ENCODE measurements around the gene MAST4. TPM values are rescaled to one million over a fixed set of nuclear protein-coding genes. Genes with fewer than 3 reads are reported as not detected.

The MAST4 gene
- total RNA-seq, 1 donor from 2014 or later: 0.99 TPM

DNA sequence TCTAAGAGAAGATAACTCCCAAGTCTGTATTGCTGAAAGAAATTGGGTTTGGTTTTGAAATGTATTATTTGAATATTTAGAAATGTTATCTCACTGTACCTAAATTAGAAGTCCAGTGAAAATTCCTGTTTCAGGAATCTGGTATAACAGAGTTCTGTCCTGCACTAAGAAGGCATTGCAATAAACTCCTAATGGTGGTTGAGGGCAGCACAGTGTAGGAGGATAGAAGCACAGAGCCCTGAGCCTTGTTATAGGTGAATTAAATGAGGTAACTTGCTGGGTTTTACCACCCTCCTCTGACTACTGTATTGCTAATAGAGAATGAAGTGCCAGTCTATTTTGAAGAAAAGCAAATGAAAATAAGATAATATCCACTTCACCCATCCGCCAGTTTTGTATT lies 457.0 kb downstream of the MAST4 start:
- no peak overlapping the region for H2AFZ ChIP-seq (replicated peaks)
- no peaks in the 10 kb centered on the region for H3K9me3 ChIP-seq (ENCODE audit: low read depth)
- H3F3A ChIP-seq (ENCODE audit: low read depth): no peaks in the 10 kb centered on the region
- H3K27ac ChIP-seq: no peak overlapping the region
- H3K79me2 ChIP-seq (ENCODE audit: low read depth): no peaks in the 10 kb centered on the region
- H3K4me1 ChIP-seq: no peaks in the 10 kb centered on the region
- Mint-ChIP-seq H3K27ac (no peak overlapping the region), H3K4me1 (no peaks in the 10 kb centered on the region), H3K27me3 (ENCODE audit: insufficient read depth, low read depth) (no peaks in the 10 kb centered on the region), H3K36me3 (peaks cover 4% of the 10 kb centered on the region), H3K4me3 (no peak overlapping the region), H3K9me3 (no peaks in the 10 kb centered on the region)
- H3K27me3 ChIP-seq: no peaks in the 10 kb centered on the region
- H4K20me1 ChIP-seq (ENCODE audit: low read depth): no peaks in the 10 kb centered on the region
- H3K36me3 ChIP-seq: no peaks in the 10 kb centered on the region
- no peak overlapping the region for H3K9ac ChIP-seq
- H3K4me3 ChIP-seq: no peak overlapping the region
- H3K4me2 ChIP-seq: no peak overlapping the region
- peak; percentile 13 for DNase-seq (ENCODE audit: low spot score)
- TF ChIP-seq EZH2phosphoT487 (IDR thresholded peaks at IDR 0.05): no peak
- TF ChIP-seq, protein P1, sequence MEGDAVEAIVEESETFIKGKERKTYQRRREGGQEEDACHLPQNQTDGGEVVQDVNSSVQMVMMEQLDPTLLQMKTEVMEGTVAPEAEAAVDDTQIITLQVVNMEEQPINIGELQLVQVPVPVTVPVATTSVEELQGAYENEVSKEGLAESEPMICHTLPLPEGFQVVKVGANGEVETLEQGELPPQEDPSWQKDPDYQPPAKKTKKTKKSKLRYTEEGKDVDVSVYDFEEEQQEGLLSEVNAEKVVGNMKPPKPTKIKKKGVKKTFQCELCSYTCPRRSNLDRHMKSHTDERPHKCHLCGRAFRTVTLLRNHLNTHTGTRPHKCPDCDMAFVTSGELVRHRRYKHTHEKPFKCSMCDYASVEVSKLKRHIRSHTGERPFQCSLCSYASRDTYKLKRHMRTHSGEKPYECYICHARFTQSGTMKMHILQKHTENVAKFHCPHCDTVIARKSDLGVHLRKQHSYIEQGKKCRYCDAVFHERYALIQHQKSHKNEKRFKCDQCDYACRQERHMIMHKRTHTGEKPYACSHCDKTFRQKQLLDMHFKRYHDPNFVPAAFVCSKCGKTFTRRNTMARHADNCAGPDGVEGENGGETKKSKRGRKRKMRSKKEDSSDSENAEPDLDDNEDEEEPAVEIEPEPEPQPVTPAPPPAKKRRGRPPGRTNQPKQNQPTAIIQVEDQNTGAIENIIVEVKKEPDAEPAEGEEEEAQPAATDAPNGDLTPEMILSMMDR (IDR thresholded peaks at IDR 0.05): peak; percentile 8

DNA sequence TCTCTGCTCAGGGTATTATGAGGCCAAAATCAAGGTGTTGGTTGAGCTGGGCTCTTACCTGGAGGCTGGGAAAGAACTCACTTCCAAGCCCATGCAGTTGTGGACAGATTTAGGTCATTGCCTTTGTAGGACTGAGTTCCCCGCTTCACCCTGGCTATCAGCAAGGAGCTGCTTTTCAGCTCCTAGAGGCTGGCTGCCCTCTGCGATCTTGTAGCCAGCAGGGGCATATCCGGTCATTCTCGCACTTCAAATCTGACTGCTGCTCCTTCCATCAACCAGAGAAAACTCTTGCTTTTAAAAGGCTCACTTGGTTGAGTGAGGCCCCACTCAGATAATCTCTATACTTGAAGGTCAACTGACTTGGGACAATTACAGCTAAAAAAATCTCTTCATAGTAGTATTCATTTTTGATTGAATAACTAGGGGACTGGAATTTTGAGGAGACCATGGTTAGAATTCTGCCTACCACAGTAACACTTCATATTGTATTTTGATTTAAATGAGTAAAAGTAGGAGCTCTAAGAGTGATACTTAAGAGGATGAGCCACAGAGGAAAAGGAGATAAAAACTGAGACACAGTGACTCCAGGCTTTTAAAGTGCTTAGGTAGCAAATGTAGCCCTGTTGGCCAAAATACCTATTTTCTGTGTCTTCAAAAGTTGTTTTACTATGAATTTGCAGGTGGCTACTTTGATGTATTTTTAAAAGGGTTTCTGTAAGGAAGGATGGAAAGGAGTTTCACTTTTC lies 463.0 kb downstream of the MAST4 start:
- Histone ChIP-seq H3K36me3 (no peaks in the 10 kb centered on the region), H3K27ac (no peak overlapping the region), H3K4me1 (peaks cover 6% of the 10 kb centered on the region), H3K79me2 (ENCODE audit: low read depth) (no peaks in the 10 kb centered on the region), H3K4me3 (no peak overlapping the region), H3K9me3 (ENCODE audit: low read depth) (no peaks in the 10 kb centered on the region), H3K9ac (no peak overlapping the region), H4K20me1 (ENCODE audit: low read depth) (no peaks in the 10 kb centered on the region), H2AFZ (replicated peaks) (no peak overlapping the region), H3K4me2 (no peak overlapping the region), H3K27me3 (no peaks in the 10 kb centered on the region), H3F3A (ENCODE audit: low read depth) (no peaks in the 10 kb centered on the region)
- no peaks in the 10 kb centered on the region for H3K27me3 Mint-ChIP-seq (ENCODE audit: insufficient read depth, low read depth)
- peaks cover 15% of the 10 kb centered on the region for H3K4me1 Mint-ChIP-seq
- peaks cover 1% of the 10 kb centered on the region for H3K36me3 Mint-ChIP-seq
- DNase-seq (ENCODE audit: low spot score): peak; percentile 23
- no peak overlapping the region for H3K27ac Mint-ChIP-seq
- H3K4me3 Mint-ChIP-seq: no peak overlapping the region
- no peak for TF ChIP-seq EZH2phosphoT487 (IDR thresholded peaks at IDR 0.05)
- TF ChIP-seq, protein P1 (IDR thresholded peaks at IDR 0.05): no peak
- no peak for TF ChIP-seq EZH2 (IDR thresholded peaks at IDR 0.05)
- no peaks in the 10 kb centered on the region for H3K9me3 Mint-ChIP-seq

DNA sequence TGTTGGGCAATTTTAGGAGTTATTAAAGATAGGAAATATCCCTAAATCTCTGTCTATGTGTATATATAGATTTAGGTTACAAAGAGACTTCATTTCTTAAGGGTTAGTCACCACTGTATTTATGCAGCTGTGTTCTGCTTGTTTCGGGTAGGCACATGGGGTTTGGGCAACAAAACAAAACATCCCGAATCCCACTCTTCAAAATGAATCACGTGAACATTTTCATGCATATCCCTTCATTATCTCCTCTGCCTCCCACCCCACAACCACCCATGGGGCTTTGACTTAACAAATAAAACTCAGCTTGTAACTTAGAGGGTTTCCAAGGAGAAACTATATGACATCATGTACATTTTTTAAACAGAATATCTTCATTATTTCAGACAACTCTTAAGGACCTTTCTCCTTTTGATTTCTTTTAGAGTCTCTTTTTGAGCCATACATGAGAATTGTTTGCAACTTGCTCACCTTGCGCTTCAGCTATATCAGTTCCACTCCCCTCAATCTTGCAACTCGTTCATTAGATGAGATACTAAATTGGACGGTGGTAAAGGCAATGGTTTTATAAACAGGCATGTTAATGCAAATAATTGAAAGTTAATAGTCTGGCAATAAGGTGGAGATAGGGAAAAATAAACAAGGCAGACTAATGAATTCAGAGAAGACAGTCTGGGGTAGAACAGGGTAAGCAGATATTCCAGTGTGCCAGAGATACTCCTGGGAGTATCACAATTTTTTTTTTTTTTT lies 463.7 kb downstream of the MAST4 start:
- H3K4me3 ChIP-seq: no peak overlapping the region
- peaks cover under 1% of the 10 kb centered on the region for H3F3A ChIP-seq (ENCODE audit: low read depth)
- no peaks in the 10 kb centered on the region for H3K36me3 ChIP-seq
- TF ChIP-seq, protein P1 (IDR thresholded peaks at IDR 0.05): no peak
- no peak for TF ChIP-seq EZH2 (IDR thresholded peaks at IDR 0.05)
- TF ChIP-seq EZH2phosphoT487 (IDR thresholded peaks at IDR 0.05): no peak
- H3K79me2 ChIP-seq (ENCODE audit: low read depth): no peaks in the 10 kb centered on the region
- no peak for DNase-seq (ENCODE audit: low spot score)
- H3K4me1 ChIP-seq: peaks cover 7% of the 10 kb centered on the region
- peaks cover 15% of the 10 kb centered on the region for H3K4me1 Mint-ChIP-seq
- no peak overlapping the region for H3K27ac Mint-ChIP-seq
- H3K27me3 ChIP-seq: no peaks in the 10 kb centered on the region
- no peak overlapping the region for H3K27ac ChIP-seq
- H3K9ac ChIP-seq: no peak overlapping the region
- no peaks in the 10 kb centered on the region for H3K9me3 Mint-ChIP-seq
- H3K27me3 Mint-ChIP-seq (ENCODE audit: insufficient read depth, low read depth): no peaks in the 10 kb centered on the region
- no peaks in the 10 kb centered on the region for H3K9me3 ChIP-seq (ENCODE audit: low read depth)
- H3K4me3 Mint-ChIP-seq: no peak overlapping the region
- no peaks in the 10 kb centered on the region for H4K20me1 ChIP-seq (ENCODE audit: low read depth)
- no peak overlapping the region for H2AFZ ChIP-seq (replicated peaks)
- H3K4me2 ChIP-seq: no peak overlapping the region
- peaks cover 1% of the 10 kb centered on the region for H3K36me3 Mint-ChIP-seq

Data from neural progenitor cell (in vitro differentiated cells).